Lung (tissue), 12 donors: ENCODE data around the gene MAPK12. TPM values are rescaled to one million over a fixed set of nuclear protein-coding genes. Genes with fewer than 3 reads are reported as not detected.

Experiments used
- ATAC-seq: fragments of 200-7000 bp; cut with Tn5 transposase; one replicate; pipeline ENCODE4 v1.9.1; 2020; ENCODE audit warnings: moderate number of reproducible peaks; ENCODE audit not compliant: insufficient read depth, low FRiP score
- DNase-seq, 3 donors: peaks; one replicate each; pipeline ENCODE4 v3.0.0-alpha.2; 2013 to 2017
- H3K27ac ChIP-seq, 2 donors: one replicate each; pipeline ENCODE4 v1.5.1; 2013; ENCODE audit warnings: mild to moderate bottlenecking in 2 of 2, moderate library complexity in 2 of 2, control low read depth in 1 of 2, inconsistent platforms in 1 of 2, low read depth in 1 of 2, low read length in 1 of 2
- H3K27me3 ChIP-seq, 3 donors: one replicate each; pipeline ENCODE4 v1.5.1; 2013; ENCODE audit warnings: low read length in 2 of 3; ENCODE audit not compliant: control insufficient read depth in 3 of 3, insufficient read depth in 3 of 3
- H3K36me3 ChIP-seq, 4 donors: one replicate each; pipeline ENCODE4 v1.5.1; 2013; ENCODE audit warnings: low read length in 4 of 4, mild to moderate bottlenecking in 1 of 4, moderate library complexity in 1 of 4; ENCODE audit not compliant: control insufficient read depth in 4 of 4, insufficient read depth in 4 of 4
- H3K4me1 ChIP-seq, 5 donors: one replicate each; pipeline ENCODE4 v1.5.1; 2013; ENCODE audit warnings: low read length in 5 of 5, mild to moderate bottlenecking in 2 of 5, moderate library complexity in 1 of 5; ENCODE audit not compliant: control insufficient read depth in 5 of 5, insufficient read depth in 5 of 5
- H3K4me3 ChIP-seq: one replicate; pipeline ENCODE4 v1.5.1; 2013; ENCODE audit warnings: mild to moderate bottlenecking, control low read depth, moderate library complexity
- H3K9ac ChIP-seq, 2 donors: one replicate each; pipeline ENCODE4 v1.5.1; 2013; ENCODE audit warnings: low read length in 2 of 2, control low read depth in 1 of 2; ENCODE audit not compliant: insufficient read depth in 1 of 2
- H3K9me3 ChIP-seq, 4 donors: one replicate each; pipeline ENCODE4 v1.5.1; 2013; ENCODE audit warnings: low read length in 3 of 4, mild to moderate bottlenecking in 1 of 4, moderate library complexity in 1 of 4; ENCODE audit not compliant: control insufficient read depth in 4 of 4, insufficient read depth in 3 of 4
- CTCF ChIP-seq: IDR thresholded peaks from 2 replicates; pipeline ENCODE4 v1.5.1; 2012; ENCODE audit warnings: mild to moderate bottlenecking; ENCODE audit errors: control extremely low read depth, extremely low read depth
- WGBS, 2 donors: extraction: QIAGEN DNeasy Blood & Tissue Kit; methylation state at CpG; one replicate each; pipeline ENCODE4 v1.1.7; 2013; 5-methylcytosine and 5-hydroxymethylcytosine counted together
- polyA plus RNA-seq, 2 donors: library from polyadenylated mRNA; stranded (reverse); fragments of 200-250 nt; gene quantifications; one replicate each; pipeline ENCODE4 v1.2.1, GENCODE V29; 2013
- total RNA-seq, 2 donors: library from RNA; depleted of rRNA in 1 of 2; stranded (reverse); fragments of >200 nt in 1 of 2; gene quantifications; one replicate each; pipeline ENCODE4 v1.2.1, GENCODE V29; 2014 to 2021
- donor health status: control.
- donor health status: control.
- donor health status: Bipolar disorder and iron deficiency.
- donor health status: healthy.
- donor health status: DM: yes; HTN: yes; CAD: no.

Gene MAPK12
- total and polyA plus RNA-seq, 4 donors, result 10.4 to 13.1 (median 11.9) TPM

DNA sequence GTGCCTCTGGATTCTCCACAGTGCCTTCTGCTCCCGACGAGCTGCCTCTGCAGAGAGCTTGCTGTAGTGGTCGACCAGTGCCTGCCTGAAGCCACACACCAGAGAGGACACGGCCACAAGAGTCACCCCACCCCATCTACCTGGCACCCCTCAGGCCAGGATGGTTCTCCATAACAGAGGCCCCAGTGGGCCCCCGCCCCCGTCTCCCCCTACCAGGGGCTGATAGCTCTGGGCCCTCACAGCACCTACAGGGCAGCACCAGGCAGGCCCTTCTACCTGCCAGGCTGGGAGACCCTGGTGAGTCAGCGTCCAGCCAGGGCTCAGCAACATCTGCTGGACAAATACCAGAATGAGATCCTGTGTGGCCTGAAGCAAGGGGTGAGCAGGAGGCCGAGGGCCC is 39.0 kb downstream of the MAPK12 start:
- Histone ChIP-seq H3K9ac (no peak overlapping the region), H3K27me3 (no peaks in the 10 kb centered on the region), H3K4me3 (no peak overlapping the region), H3K4me1 (peaks cover 0 to 3% (median 0%) of the 10 kb centered on the region in 5 donors), H3K36me3 (peaks cover 11 to 88% (median 34%) of the 10 kb centered on the region in 4 donors), H3K9me3 (no peaks in the 10 kb centered on the region), H3K27ac (no peak overlapping the region)
- ATAC-seq, result no peak
- TF ChIP-seq CTCF, result no peak
- 92 to 93% methylated on average over 8 of the region's 8 CpGs for WGBS, 2 donors
- DNase-seq, result no peak

DNA sequence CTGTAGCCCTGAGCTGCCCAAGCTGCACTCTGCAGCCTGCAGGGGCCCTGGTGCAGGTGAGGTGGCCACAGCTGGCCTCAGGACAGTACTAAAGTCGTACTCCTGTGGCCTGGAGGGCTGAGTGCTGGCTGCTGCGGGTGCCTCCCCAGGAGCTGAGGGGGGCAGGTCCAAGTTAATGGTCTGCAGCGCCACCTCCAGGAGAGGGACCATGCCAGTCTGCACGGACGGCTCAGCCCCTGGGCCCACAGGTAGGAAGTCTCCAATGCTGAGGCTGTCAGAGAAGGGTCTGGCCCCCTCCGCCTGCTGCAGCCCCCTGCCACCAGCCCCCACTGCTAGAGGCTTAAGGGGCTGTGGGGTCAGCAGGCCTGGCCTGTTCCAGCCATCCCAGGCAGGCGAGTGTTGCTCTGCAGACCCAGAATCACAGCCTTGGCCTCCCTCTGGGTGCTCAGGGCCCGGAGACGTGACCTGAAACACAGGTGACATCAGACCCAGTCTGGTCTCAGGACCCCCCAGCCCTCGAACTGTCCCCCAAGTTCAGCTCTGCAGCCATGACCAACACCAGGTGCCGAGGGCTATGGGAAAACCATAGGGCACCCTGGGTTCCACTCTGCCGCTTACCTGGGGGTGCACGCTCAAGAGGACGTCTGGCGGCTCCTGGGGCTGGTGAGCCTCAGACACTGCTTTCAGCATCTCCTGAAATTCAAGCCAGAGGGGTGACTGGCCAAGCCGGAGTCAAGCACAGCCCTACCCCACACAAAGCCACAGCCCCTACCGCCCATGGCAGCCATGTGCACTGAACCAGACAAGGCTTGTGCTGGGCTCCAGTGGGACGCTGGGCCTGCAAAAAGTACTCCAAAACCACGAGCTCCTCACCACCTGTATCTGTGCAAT is 39.8 kb downstream of the MAPK12 start:
- ATAC-seq (no peak), DNase-seq (no peak)
- H3K9me3 ChIP-seq, result no peaks in the 10 kb centered on the region
- no peak overlapping the region for H3K4me3 ChIP-seq
- H3K27me3 ChIP-seq, result no peaks in the 10 kb centered on the region
- peaks cover 0 to 3% (median 0%) of the 10 kb centered on the region in 5 donors for H3K4me1 ChIP-seq
- 94 to 95% methylated on average over 17 to 19 of the region's 19 CpGs for WGBS, 2 donors
- peaks cover 15 to 88% (median 35%) of the 10 kb centered on the region in 4 donors for H3K36me3 ChIP-seq
- TF ChIP-seq CTCF, result no peak
- H3K9ac ChIP-seq, result no peak overlapping the region
- H3K27ac ChIP-seq, result no peak overlapping the region

GRCh38 chr22:50220603-50221409 is 40.7 kb downstream of the MAPK12 start:
- Histone ChIP-seq H3K36me3 (peaks cover 15 to 88% (median 36%) of the 10 kb centered on the region in 4 donors), H3K4me3 (no peak overlapping the region), H3K27me3 (no peaks in the 10 kb centered on the region), H3K4me1 (peaks cover 0 to 3% (median 0%) of the 10 kb centered on the region in 5 donors), H3K9ac (no peak overlapping the region), H3K27ac (no peak overlapping the region), H3K9me3 (no peaks in the 10 kb centered on the region)
- DNase-seq (no peak), ATAC-seq (no peak)
- 96 to 97% methylated on average over 45 of the region's 45 CpGs for WGBS, 2 donors
- TF ChIP-seq CTCF, result no peak
